PC-3 (cell line): ENCODE measurements around the gene TRRAP.

Experiments used
- CTCF ChIP-seq: fragments of 300-600 bp; sonication (generic); conservative IDR thresholded peaks from 2 replicates; pipeline ENCODE4 v1.5.1; 2017; ENCODE audit warnings: antibody characterized with exemption, low read depth, mild to moderate bottlenecking, low read length
- EZH2phosphoT487 ChIP-seq: fragments of 300-600 bp; sonication (generic); IDR thresholded peaks from 2 replicates; pipeline ENCODE4 v1.6.1; 2018; ENCODE audit warnings: mild to moderate bottlenecking, antibody characterized with exemption, low read length, borderline replicate concordance

GRCh38 chr7:98862716-98863420 lies 15.5 kb upstream of the TRRAP start:
- TF ChIP-seq EZH2phosphoT487 (no peak), CTCF (no peak)
